ENCODE data around the gene TBC1D8. TPM values are rescaled to one million over a fixed set of nuclear protein-coding genes. Genes with fewer than 3 reads are reported as not detected.

TBC1D8 gene
- total and polyA plus RNA-seq, 2 of the 13 experiments (the other 11 are each of a cell fraction or from before 2014, with no cell fraction given), result 45.1 to 95.4 TPM

GRCh38 chr2:101135412-101136296, 15.5 kb downstream of the TBC1D8 start (continued):
- TF ChIP-seq ZFP82 (CRISPR knock-in tag; IDR thresholded peaks at IDR 0.05; ENCODE audit: borderline replicate concordance), result no peak
- no peak; the same call in 1 of the 2 replicates for TF ChIP-seq ARID4A (CRISPR knock-in tag; IDR thresholded peaks at IDR 0.05; ENCODE audit: borderline replicate concordance)
- TF ChIP-seq ZNF512B (CRISPR knock-in tag; IDR thresholded peaks at IDR 0.05; ENCODE audit: borderline replicate concordance), result no peak
- no peak for TF ChIP-seq FOXC1 (CRISPR knock-in tag; IDR thresholded peaks at IDR 0.05; ENCODE audit: borderline replicate concordance)
- TF ChIP-seq NFIB (CRISPR knock-in tag; IDR thresholded peaks at IDR 0.05; ENCODE audit: borderline replicate concordance), result no peak
- no peak for TF ChIP-seq ELF1 (CRISPR knock-in tag; IDR thresholded peaks at IDR 0.05)
- TF ChIP-seq GFI1 (CRISPR knock-in tag; IDR thresholded peaks at IDR 0.05; ENCODE audit: borderline replicate concordance), result 0 out of 2 replicates have a peak, but pooled peaks have one; percentile 37
- no peak for TF ChIP-seq ZNF121 (CRISPR knock-in tag; IDR thresholded peaks at IDR 0.05)
- no peak for TF ChIP-seq HMGXB4 (CRISPR knock-in tag; IDR thresholded peaks at IDR 0.05; ENCODE audit: borderline replicate concordance in 1 of 2, low read depth in 1 of 2)
- TF ChIP-seq NFYC (CRISPR knock-in tag; IDR thresholded peaks at IDR 0.05), result no peak
- TF ChIP-seq NFIC (IDR thresholded peaks at IDR 0.05; ENCODE audit: low read length), result no peak
- no peak for TF ChIP-seq HINFP (CRISPR knock-in tag; IDR thresholded peaks at IDR 0.05; ENCODE audit: low read depth)
- no peak for TF ChIP-seq U2AF1 (optimal IDR thresholded peaks at IDR 0.05; ENCODE audit: low read depth, low read length)
- TF ChIP-seq ZNF749 (CRISPR knock-in tag; IDR thresholded peaks at IDR 0.05; ENCODE audit: borderline replicate concordance), result no peak
- TF ChIP-seq ZNF460 (CRISPR knock-in tag; IDR thresholded peaks at IDR 0.05; ENCODE audit: borderline replicate concordance), result peak; percentile 80
- TF ChIP-seq SIX1 (CRISPR knock-in tag; IDR thresholded peaks at IDR 0.05; ENCODE audit: borderline replicate concordance), result peak; percentile 90; the same call in 1 of the 2 replicates
- TF ChIP-seq NFRKB (IDR thresholded peaks at IDR 0.05), result no peak
- TF ChIP-seq PHF8 (CRISPR knock-in tag; IDR thresholded peaks at IDR 0.05), result no peak

Data from HepG2 (cell line).